H9 (cell line): ENCODE measurements around the gene PPFIA4. TPM values are rescaled to one million over a fixed set of nuclear protein-coding genes. Genes with fewer than 3 reads are reported as not detected.

ENCODE experiments used
- DNase-seq: peaks from one replicate; pipeline ENCODE4 v3.0.0-alpha.2; 2017
- H2AFZ ChIP-seq: one replicate; pipeline ENCODE4 v1.6.1; 2013; ENCODE audit warnings: mild to moderate bottlenecking, low read length, control low read depth, moderate library complexity
- H2AK5ac ChIP-seq: 2 replicates; pipeline ENCODE4 v1.6.1; 2013; ENCODE audit warnings: low read length, control low read depth, mixed read lengths; ENCODE audit not compliant: insufficient read length
- H2BK120ac ChIP-seq: one replicate; pipeline ENCODE4 v1.6.1; 2013; ENCODE audit warnings: low read depth, mild to moderate bottlenecking, low read length, control low read depth, inconsistent platforms; ENCODE audit not compliant: poor library complexity, severe bottlenecking
- H2BK12ac ChIP-seq: 2 replicates; pipeline ENCODE4 v1.6.1; 2013; ENCODE audit warnings: low read length, control low read depth, mixed read lengths, low read depth; ENCODE audit not compliant: insufficient read length
- H2BK15ac ChIP-seq: 2 replicates; pipeline ENCODE4 v1.6.1; 2013; ENCODE audit warnings: low read depth, low read length, control low read depth
- H2BK20ac ChIP-seq: one replicate; pipeline ENCODE4 v1.6.1; 2013; ENCODE audit warnings: low read depth, mild to moderate bottlenecking, low read length, control low read depth, inconsistent platforms; ENCODE audit not compliant: poor library complexity, severe bottlenecking
- H2BK5ac ChIP-seq: 2 replicates; pipeline ENCODE4 v1.6.1; 2013; ENCODE audit warnings: low read length, control low read depth, mixed read lengths; ENCODE audit not compliant: insufficient read length
- H3K14ac ChIP-seq: 2 replicates; pipeline ENCODE4 v1.6.1; 2013; ENCODE audit warnings: low read length, control low read depth; ENCODE audit not compliant: insufficient read depth
- H3K18ac ChIP-seq: 2 replicates; pipeline ENCODE4 v1.6.1; 2013; ENCODE audit warnings: low read depth, mild to moderate bottlenecking, mixed read lengths, low read length, control low read depth; ENCODE audit not compliant: insufficient read length
- H3K23ac ChIP-seq: 2 replicates; pipeline ENCODE4 v1.6.1; 2013; ENCODE audit warnings: low read length, control low read depth, mixed read lengths, low read depth; ENCODE audit not compliant: insufficient read length
- H3K23me2 ChIP-seq: 2 replicates; pipeline ENCODE4 v1.6.1; 2013; ENCODE audit warnings: low read depth, mild to moderate bottlenecking, mixed read lengths, low read length, control low read depth; ENCODE audit not compliant: insufficient read length, poor library complexity, severe bottlenecking
- H3K27ac ChIP-seq: 2 replicates; pipeline ENCODE4 v1.5.1; 2013; ENCODE audit warnings: low read length, control low read depth, mixed read lengths, low read depth; ENCODE audit not compliant: insufficient read length
- H3K27me3 ChIP-seq: 2 replicates; pipeline ENCODE4 v1.6.1; 2013; ENCODE audit warnings: low read length, control low read depth, inconsistent platforms; ENCODE audit not compliant: insufficient read depth
- H3K4ac ChIP-seq: 2 replicates; pipeline ENCODE4 v1.6.1; 2013; ENCODE audit warnings: low read depth, mild to moderate bottlenecking, control low read depth, inconsistent platforms, low read length, moderate library complexity
- H3K4me1 ChIP-seq: 2 replicates; pipeline ENCODE4 v1.6.1; 2013; ENCODE audit warnings: low read length, control low read depth, inconsistent platforms; ENCODE audit not compliant: insufficient read depth
- H3K4me2 ChIP-seq: 2 replicates; pipeline ENCODE4 v1.6.1; 2013; ENCODE audit warnings: low read length, control low read depth, mixed read lengths; ENCODE audit not compliant: insufficient read length, insufficient read depth
- H3K56ac ChIP-seq: 2 replicates; pipeline ENCODE4 v1.6.1; 2013; ENCODE audit warnings: low read depth, mild to moderate bottlenecking, mixed read lengths, low read length, control low read depth; ENCODE audit not compliant: insufficient read length
- H3K79me1 ChIP-seq: 2 replicates; pipeline ENCODE4 v1.6.1; 2013; ENCODE audit warnings: low read depth, mild to moderate bottlenecking, moderate library complexity, low read length, control low read depth, inconsistent platforms; ENCODE audit not compliant: insufficient read depth, poor library complexity, severe bottlenecking
- H3K79me2 ChIP-seq: 2 replicates; pipeline ENCODE4 v1.6.1; 2013; ENCODE audit warnings: low read length, control low read depth, inconsistent platforms; ENCODE audit not compliant: insufficient read depth
- H3K9ac ChIP-seq: 2 replicates; pipeline ENCODE4 v1.6.1; 2013; ENCODE audit warnings: low read length, control low read depth, mixed read lengths; ENCODE audit not compliant: insufficient read length; ENCODE audit errors: extremely low read depth
- H3K9me3 ChIP-seq: one replicate; pipeline ENCODE4 v1.6.1; 2013; ENCODE audit warnings: low read depth, low read length, inconsistent platforms; ENCODE audit not compliant: control insufficient read depth
- H3T11ph ChIP-seq: one replicate; pipeline ENCODE4 v1.6.1; 2013; ENCODE audit warnings: mild to moderate bottlenecking, low read length, control low read depth, inconsistent platforms
- H4K20me1 ChIP-seq: one replicate; pipeline ENCODE4 v1.6.1; 2013; ENCODE audit not compliant: control insufficient read depth, insufficient read length, insufficient read depth
- H4K5ac ChIP-seq: 2 replicates; pipeline ENCODE4 v1.6.1; 2013; ENCODE audit warnings: low read depth, mild to moderate bottlenecking, mixed read lengths, low read length, control low read depth; ENCODE audit not compliant: insufficient read length
- H4K8ac ChIP-seq: replicated peaks from 2 replicates; pipeline ENCODE4 v1.6.1; 2013; ENCODE audit warnings: low read length, control low read depth, mixed read lengths, low read depth; ENCODE audit not compliant: insufficient read length
- H4K91ac ChIP-seq: 2 replicates; pipeline ENCODE4 v1.6.1; 2013; ENCODE audit warnings: low read depth, mild to moderate bottlenecking, moderate library complexity, mixed read lengths, low read length, control low read depth; ENCODE audit not compliant: insufficient read length
- H3K27ac Mint-ChIP-seq, 3 experiments: 2 replicates in 2 of 3; 3 replicates in 1 of 3; pipeline ENCODE4 v1.8.0; 2020 to 2021; ENCODE audit warnings: mixed read lengths in 3 of 3, mild to moderate bottlenecking in 1 of 3, moderate library complexity in 1 of 3
- H3K27me3 Mint-ChIP-seq: 2 replicates; pipeline ENCODE4 v1.8.0; 2021; ENCODE audit warnings: low read depth, mild to moderate bottlenecking, moderate library complexity, mixed read lengths
- H3K36me3 Mint-ChIP-seq, 3 experiments: 2 replicates in 2 of 3; 3 replicates in 1 of 3; pipeline ENCODE4 v1.8.0; 2020 to 2021; ENCODE audit warnings: low read depth in 3 of 3, mixed read lengths in 3 of 3; ENCODE audit not compliant: insufficient read depth in 1 of 3
- H3K4me1 Mint-ChIP-seq, 2 experiments: 2 replicates each; pipeline ENCODE4 v1.8.0; 2020; ENCODE audit warnings: mixed read lengths in 2 of 2
- H3K4me3 Mint-ChIP-seq, 2 experiments: 2 replicates in 1 of 2; 3 replicates in 1 of 2; pipeline ENCODE4 v1.8.0; 2020 to 2021; ENCODE audit warnings: mild to moderate bottlenecking in 2 of 2, mixed read lengths in 2 of 2, moderate library complexity in 1 of 2
- H3K9me3 Mint-ChIP-seq, 2 experiments: 2 replicates in 1 of 2; 3 replicates in 1 of 2; pipeline ENCODE4 v1.8.0; 2020; ENCODE audit warnings: mild to moderate bottlenecking in 2 of 2, mixed read lengths in 2 of 2, moderate library complexity in 1 of 2
- WGBS: extraction: QIAGEN DNeasy Blood & Tissue Kit; methylation state at CpG from one replicate; pipeline ENCODE4 v1.1.7; 2013; ENCODE audit warnings: missing lambda C conversion rate, low lambda C conversion rate, mixed read lengths; ENCODE audit not compliant: insufficient read length; ENCODE audit errors: extremely low coverage; 5-methylcytosine and 5-hydroxymethylcytosine counted together
- total RNA-seq: library from RNA; stranded (reverse); gene quantifications from 2 replicates; pipeline ENCODE4 v1.2.1, GENCODE V29; 2021
- TF ChIP-seq, protein P1 (sequence below): fragments of 200-600 bp; sonication (generic); conservative IDR thresholded peaks from 3 replicates; pipeline ENCODE4 v1.8.0; 2021; ENCODE audit warnings: antibody characterized with exemption, mild to moderate bottlenecking

PPFIA4 gene
- total RNA-seq, 1 experiment from 2014 or later, result 3.9 TPM

DNA sequence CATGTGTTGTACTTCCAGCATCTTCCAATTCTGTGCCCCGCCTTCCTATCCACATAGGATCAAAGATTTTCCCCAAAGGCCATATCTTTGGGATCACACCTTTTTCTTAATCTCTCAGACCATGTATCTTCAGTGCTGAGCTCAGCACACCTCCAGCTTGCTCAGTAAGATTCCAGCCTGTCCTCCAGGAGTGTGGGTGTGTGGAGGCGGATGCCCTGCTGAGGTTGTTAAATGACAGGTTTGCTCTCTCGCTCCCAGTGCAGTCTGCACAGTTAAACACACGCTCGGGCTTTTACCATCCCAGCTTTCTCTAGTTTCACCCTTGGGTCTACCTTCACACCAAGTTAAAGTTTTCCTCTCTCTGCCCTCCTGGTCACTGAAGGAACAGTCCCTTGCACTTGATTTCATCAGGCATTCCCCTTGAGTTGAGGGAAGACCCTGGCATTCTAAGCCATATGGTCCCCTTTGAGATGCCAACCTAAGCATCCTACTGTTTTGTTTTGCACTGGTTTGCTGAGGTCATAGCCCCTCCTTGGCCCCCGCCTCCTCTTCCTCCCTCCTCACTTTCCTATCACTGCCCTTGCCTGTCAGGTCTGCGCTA, 45.8 kb downstream of the PPFIA4 start:
- peaks cover 8% of the 10 kb centered on the region for H3K23me2 ChIP-seq
- no peak overlapping the region for H3T11ph ChIP-seq
- H2BK12ac ChIP-seq, result no peak overlapping the region
- no peaks in the 10 kb centered on the region for H3K79me2 ChIP-seq
- H4K20me1 ChIP-seq, result no peaks in the 10 kb centered on the region
- no peak overlapping the region for H2BK120ac ChIP-seq
- H3K27me3 ChIP-seq, result no peaks in the 10 kb centered on the region; the same call in 1 of the 2 replicates
- no peak overlapping the region for H4K91ac ChIP-seq
- H3K9me3 Mint-ChIP-seq, result no peaks in the 10 kb centered on the region
- no peak overlapping the region for H2AK5ac ChIP-seq
- no peaks in the 10 kb centered on the region for H3K79me1 ChIP-seq
- H3K4me1 ChIP-seq, result peaks cover 3% of the 10 kb centered on the region; the same call in 1 of the 2 replicates
- no peak overlapping the region for H4K5ac ChIP-seq
- H3K4ac ChIP-seq, result no peak overlapping the region
- peaks cover 0 to 9% (median 8%) of the 10 kb centered on the region in 3 experiments; a peak in 2 of 7 replicates for H3K36me3 Mint-ChIP-seq
- no peak overlapping the region for H2AFZ ChIP-seq
- no peak overlapping the region for H3K18ac ChIP-seq
- no peak overlapping the region for H4K8ac ChIP-seq
- H3K9ac ChIP-seq, result no peak overlapping the region
- H2BK15ac ChIP-seq, result no peak overlapping the region
- DNase-seq, result no peak
- H3K14ac ChIP-seq, result no peak overlapping the region
- TF ChIP-seq, protein P1, sequence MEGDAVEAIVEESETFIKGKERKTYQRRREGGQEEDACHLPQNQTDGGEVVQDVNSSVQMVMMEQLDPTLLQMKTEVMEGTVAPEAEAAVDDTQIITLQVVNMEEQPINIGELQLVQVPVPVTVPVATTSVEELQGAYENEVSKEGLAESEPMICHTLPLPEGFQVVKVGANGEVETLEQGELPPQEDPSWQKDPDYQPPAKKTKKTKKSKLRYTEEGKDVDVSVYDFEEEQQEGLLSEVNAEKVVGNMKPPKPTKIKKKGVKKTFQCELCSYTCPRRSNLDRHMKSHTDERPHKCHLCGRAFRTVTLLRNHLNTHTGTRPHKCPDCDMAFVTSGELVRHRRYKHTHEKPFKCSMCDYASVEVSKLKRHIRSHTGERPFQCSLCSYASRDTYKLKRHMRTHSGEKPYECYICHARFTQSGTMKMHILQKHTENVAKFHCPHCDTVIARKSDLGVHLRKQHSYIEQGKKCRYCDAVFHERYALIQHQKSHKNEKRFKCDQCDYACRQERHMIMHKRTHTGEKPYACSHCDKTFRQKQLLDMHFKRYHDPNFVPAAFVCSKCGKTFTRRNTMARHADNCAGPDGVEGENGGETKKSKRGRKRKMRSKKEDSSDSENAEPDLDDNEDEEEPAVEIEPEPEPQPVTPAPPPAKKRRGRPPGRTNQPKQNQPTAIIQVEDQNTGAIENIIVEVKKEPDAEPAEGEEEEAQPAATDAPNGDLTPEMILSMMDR, result no peak; the same call in 2 of the 3 replicates
- H3K4me2 ChIP-seq, result no peak overlapping the region
- no peaks in the 10 kb centered on the region for H3K9me3 ChIP-seq
- H3K27ac Mint-ChIP-seq, result no peak overlapping the region; a peak in 1 of 7 replicates
- WGBS, result no CpG with 5 or more reads among the region's 7 CpGs
- no peak overlapping the region for H2BK5ac ChIP-seq
- H3K56ac ChIP-seq, result no peak overlapping the region
- peaks cover 0 to 9% of the 10 kb centered on the region in 2 experiments; a peak in 2 of 4 replicates for H3K4me1 Mint-ChIP-seq
- H3K23ac ChIP-seq, result no peak overlapping the region
- H3K27me3 Mint-ChIP-seq, result peaks cover 2% of the 10 kb centered on the region
- no peak overlapping the region for H3K4me3 Mint-ChIP-seq
- no peak overlapping the region for H2BK20ac ChIP-seq
- no peak overlapping the region for H3K27ac ChIP-seq
